8988T (cell line): ENCODE data around the gene ASB16.
A peak's percentile ranks its signal among the peaks of the same experiment; 100 is the strongest.
"Not testable (repeated sequence)": the region's sequence is repeated elsewhere in the genome, so short reads cannot be mapped to it uniquely, and the experiment has no call there.

Source experiments
- DNase-seq: peaks from one replicate; pipeline ENCODE4 v3.0.0; 2011

ASB16 gene

DNA sequence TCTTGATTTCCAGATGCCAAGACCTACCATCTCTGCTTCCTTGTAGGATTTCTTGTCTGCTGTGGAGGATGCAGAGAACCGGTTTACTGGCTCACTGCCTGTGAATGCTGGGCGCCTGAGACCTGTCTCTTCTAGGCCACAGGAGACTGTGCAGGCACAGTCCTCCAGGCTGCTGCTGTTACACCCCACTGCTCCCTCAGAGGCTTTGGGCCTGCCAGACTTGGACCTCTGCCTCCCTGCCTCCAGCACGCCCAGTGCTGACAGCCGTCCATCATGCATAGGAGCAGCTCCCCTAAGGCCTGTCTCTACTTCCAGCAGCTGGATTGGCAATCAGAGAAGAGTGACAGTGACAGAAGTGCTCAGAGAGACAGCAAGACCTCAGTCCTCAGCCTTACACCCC lies 22.7 kb upstream of the ASB16 start:
- no peak for DNase-seq

DNA sequence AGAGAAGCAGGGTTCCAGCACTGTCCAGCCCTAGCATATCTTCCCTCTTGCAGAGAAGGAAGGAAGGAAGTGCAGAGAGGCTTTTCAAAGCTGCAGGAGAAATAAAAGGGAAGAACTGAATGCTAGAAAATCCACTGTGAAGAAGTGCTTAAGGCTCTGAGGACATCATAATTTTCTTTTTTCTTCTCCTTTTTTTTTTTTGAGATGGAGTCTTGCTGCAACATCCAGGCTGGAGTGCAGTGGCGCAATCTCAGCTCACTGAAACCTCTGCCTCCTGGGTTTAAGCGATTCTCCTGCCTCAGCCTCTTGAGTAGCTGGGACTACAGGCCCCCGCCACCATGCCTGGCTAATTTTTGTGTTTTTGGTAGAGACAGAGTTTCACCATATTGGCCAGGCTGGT lies 21.4 kb upstream of the ASB16 start:
- DNase-seq, result not testable (repeated sequence)

DNA sequence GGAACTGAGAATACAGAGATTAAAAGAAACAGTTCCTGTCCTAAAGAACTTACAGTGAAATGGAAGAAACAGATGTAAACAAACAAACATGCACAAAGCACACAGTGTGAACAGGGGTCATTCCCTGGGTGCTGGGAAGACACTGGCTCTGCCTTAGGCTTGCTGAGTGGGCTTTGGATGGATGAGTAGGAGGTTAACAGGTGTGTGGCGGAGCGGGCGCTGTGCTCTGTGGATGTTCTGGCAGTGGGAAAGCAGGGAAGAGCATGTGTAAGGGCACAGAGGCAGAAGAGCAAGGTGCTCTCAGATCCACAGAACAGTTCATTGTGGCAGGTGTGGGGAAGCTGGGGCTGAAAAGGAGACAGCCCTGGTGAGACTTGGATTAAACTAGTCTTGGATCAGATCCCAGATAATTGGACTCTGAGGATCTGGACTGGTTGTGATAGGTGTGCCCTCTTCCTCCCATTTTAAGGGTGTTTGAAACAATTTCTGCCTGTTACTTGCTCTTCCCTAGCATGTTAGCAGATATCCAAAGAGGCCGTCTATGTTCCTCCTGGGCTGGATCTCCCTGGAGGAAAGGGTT lies 20.7 kb upstream of the ASB16 start:
- DNase-seq, result no peak

DNA sequence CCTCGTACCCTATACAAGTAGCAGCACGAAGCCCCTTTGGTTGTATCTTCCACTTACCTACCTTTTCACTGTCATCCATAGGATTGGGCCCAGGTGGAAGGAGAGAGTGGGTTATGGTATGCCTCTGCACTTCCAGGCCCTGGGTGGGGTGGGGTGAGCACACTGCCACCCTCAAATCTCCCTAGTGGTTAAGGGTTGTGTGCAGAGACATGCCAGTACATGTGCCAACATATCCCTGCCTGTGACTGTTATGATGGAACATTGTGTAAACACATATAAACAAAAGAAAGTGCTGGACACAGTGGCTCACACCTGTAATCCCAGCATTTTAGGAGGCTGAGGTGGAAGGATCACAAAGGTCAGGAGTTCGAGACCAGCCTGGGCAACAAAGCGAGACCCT lies 17.6 kb upstream of the ASB16 start:
- no peak for DNase-seq

DNA sequence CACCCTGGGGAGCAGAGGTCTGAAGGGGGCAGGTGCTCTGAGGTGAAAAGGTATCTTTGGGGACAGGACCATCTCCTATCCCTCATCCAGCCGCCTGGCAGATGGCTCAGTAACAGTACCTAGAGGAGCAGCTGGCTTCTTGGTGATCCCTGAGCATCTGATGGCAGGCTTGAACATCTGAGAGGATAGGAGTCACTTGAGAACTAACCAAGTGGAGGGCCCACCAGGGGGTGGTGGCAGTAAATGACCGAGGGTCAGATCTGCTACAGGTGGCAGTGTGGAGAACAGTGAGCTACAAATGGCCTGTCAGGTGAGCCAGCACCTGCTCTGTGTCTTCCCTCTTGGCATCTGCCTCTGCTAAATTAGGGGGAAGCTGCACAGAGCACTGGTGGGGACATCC lies 15.0 kb upstream of the ASB16 start:
- DNase-seq, result no peak

DNA sequence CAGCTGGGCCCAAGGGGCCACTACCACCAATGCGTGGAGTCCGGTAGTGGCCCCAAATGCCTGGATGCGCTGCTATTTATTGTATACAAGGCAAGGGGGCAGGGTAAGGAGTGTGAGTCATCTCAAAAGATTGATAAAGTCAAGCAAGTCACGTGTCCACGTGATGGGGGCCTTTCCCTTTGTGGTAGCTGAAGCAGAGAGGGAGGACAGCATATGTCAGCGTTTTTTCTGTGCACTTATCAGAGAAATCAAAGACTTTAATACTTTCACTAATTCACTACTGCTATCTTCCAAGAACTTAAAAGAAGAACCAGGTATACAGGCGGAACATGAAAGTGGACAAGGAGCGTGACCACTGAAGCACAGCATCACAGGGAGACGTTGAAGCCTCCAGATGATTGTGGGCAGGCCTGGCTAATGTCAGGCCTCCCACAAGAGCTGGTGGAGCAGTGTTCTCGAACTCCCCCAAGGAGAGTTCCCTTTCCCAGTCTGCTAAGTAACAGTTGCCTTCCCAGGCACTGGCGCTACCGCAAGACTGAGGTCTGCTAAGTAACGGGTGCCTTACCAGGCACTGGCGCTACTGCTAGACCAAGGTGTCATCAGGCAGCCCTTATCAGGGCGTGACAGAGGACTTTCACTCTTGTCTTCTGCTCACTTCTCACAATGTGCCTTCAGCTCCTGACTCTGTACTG lies 10.8 kb upstream of the ASB16 start:
- no peak for DNase-seq

DNA sequence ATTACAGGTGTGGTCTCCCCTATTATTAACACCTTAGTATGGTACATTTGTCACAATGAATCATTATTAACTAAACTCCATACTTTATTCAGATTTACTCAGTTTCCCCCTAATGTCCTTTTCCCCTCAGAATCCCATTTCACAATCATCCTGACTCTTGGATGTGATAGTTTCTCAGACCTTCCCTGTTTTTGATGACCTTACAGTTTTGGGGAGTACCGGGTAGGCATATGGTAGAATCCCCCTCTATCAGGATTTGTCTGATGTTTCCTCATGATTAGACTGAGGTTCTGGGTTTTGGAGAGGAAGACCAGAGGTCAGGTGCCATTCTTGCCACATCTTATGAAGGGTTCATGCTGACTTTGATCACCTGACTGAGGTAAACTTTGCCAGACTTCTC lies 6.0 kb upstream of the ASB16 start:
- DNase-seq, result no peak

DNA sequence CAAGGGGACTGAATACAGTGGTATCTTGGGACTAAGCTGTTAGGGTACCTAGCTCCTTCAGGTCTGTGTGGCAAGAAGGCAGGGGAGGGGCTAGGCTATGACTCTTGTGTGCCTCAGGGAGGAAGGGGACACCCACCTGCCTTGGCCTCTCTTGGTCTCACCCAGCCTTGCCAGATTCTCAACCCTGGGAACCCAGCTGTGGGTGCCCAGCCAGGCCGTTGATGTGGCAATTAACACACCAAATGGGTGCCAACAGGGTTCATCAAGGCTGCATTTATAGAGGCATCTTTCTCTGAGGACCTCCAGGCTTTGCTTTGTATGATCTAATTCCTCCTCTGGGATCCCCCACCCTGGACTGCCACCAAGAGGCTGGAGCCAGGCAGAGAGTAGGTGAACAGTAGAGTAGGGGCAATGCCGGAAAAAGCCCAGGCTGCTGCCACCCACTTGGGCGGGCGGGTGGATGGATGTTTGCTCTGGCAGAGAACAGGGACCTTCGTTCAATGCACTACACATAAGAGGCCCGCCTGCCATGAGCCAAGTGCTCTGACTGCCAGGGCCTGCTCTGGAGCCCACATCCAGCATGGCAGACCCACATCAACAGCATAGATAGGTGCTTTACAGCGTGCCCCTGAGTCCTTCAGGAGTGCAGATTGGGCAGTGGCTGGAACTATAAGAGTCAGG lies 3.2 kb upstream of the ASB16 start:
- DNase-seq, result no peak

DNA sequence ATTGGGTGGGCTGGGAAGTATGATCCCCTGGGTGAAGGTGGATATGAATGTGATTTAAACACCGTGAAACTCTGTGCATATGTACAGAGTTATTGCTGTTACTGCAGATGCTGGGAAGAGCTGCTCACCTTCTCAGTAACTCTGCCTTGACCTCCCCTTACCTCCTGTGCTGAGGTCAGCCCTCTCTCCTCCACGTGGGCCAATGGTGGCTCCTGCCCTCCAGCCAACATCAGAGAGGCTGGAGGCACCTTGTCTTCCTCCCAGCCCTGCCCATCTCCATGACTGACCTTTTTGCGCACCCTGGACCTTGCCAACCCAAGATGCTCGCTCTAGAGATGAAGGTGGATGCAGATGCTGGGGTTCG lies 387 bp upstream of the ASB16 start:
- DNase-seq, result no peak

DNA sequence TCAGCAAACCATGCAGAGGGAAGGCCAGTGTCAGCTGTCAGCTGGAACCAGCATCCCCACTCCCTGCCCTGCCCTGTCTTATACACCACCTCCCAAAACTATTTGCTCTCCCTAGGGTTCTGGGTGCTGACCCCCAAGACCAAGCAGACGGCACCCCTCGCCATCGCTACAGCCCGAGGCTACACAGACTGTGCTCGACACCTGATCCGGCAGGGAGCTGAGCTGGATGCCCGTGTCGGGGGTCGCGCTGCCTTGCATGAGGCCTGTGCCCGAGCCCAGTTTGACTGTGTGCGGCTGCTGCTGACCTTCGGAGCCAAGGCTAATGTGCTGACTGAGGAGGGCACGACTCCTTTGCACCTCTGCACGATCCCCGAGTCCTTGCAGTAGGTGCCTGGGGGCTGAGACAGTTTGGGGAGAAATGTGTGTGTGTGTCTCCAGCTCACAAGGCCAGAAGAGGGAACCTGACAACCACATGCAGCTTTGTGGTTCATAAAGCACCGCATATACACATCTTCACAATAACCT lies 1.5 kb downstream of the ASB16 start:
- no peak for DNase-seq

DNA sequence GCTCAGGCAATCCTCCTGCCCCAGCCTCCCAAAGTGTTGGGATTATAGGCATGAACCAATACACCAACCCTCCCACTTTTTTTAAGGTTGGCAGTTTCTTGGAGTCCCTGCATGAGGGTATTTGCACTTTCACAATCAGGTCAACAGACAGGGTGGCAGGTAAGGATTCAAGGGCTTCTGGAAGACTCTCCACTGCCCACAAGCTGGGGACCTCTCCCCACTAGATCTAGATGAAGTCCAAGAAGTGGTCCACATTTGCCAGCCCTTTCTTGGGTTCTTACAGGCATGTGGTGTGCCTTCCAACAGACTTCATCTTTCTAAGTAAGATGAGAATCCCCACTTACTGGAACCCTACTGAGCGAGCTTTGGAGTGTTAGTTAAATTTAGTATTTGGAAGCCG lies 3.9 kb downstream of the ASB16 start:
- DNase-seq, result no peak

DNA sequence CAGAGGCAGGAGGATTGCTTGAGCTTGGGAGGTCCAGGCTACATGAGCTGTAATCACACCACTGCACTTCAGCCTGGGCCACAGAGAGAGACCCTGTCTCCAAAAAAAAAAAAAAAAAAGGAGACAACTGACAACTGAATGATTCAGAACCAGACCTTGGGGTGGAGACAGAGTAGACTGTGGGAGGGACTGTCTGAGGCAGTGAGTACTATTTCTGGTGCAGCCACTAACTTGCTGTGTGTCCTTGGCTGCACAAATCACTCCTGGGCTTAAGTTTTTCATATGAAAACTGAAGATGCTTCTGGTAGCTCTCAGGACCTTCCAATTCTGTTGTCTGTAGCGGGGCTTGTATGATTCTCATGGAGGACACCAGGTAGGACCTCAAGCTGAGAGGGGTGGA lies 5.8 kb downstream of the ASB16 start:
- DNase-seq, result no peak

DNA sequence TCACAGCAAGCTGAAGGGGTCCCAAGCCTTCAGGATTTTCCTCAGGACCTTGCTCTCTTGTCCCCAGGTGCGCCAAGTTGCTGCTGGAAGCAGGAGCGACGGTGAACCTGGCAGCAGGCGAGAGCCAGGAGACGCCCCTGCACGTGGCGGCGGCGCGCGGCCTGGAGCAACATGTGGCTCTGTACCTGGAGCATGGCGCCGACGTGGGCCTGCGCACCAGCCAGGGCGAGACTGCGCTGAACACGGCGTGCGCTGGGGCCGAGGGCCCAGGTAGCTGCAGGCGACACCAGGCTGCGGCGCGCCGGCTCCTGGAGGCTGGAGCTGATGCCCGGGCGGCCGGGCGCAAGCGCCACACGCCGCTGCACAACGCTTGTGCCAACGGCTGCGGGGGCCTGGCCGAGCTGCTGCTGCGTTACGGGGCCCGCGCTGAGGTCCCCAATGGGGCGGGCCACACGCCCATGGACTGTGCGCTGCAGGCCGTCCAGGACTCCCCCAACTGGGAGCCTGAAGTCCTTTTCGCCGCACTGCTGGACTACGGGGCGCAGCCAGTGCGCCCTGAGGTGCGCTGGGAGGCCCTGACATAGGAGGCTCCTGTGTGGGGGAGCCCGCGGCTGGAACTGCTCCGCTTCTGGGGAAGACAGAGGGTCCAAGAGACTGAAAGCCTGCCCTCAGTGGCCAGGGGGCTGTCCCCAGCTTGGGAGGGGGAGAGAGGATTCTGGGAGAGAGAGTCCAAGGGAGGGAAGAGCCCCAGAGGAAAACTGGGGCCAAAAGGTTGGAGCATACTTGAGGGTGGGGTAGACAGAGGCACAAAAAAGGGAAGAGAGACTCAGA lies 6.4 kb downstream of the ASB16 start:
- DNase-seq, result no peak

DNA sequence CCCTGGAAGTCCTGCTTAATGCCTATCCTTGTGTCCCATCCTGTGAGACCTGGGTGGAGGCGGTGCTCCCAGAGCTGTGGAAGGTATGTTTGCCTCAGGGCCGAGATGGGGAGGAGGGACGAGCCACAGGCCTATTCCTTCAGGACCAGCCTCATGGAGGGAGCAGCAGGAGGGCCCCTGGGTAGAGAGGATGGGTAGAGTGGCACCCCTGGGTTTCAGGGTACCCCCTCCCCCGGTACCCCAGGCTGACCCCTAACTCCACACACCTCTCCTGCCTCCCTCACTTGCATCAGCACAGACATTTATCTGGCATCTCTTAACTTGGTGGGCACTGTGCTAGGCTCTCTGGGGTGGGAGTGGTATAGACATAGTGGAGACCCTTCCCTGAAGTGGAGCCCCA lies 7.1 kb downstream of the ASB16 start:
- DNase-seq, result no peak

DNA sequence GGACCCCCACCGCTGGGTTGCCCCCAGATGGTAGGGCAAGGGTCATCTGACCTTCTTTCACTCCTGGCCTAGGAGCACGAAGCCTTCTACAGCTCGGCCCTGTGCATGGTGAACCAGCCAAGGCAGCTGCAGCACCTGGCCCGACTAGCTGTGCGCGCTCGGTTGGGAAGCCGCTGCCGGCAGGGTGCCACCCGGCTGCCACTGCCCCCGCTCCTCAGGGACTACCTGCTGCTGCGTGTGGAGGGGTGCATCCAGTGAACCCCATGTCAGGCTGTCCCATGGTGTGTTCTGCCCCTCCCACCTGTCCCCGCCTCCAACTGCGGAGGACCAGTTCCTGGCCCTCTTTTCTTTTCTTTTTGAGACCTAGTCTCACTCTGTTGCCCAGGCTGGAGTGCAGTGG lies 7.6 kb downstream of the ASB16 start:
- DNase-seq, result no peak

DNA sequence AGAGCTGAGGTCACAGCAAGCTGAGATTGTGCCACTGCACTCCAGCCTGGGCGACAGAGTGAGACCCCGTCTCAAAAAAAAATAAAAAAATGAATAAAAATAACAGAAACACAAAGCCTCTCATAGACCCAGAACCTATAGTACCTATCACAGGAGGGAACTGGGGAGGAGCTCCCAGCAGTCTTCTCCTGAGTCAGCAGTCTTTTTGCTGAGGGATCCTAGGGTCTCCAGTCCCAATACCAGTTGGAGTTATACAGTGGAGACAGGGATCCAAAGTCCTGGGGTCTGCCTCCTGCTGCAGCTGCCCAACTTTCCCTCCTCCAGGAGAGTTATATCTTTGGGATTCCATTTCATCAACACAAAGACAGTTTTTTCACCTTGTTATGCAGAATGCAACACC lies 12.5 kb downstream of the ASB16 start:
- DNase-seq, result no peak

DNA sequence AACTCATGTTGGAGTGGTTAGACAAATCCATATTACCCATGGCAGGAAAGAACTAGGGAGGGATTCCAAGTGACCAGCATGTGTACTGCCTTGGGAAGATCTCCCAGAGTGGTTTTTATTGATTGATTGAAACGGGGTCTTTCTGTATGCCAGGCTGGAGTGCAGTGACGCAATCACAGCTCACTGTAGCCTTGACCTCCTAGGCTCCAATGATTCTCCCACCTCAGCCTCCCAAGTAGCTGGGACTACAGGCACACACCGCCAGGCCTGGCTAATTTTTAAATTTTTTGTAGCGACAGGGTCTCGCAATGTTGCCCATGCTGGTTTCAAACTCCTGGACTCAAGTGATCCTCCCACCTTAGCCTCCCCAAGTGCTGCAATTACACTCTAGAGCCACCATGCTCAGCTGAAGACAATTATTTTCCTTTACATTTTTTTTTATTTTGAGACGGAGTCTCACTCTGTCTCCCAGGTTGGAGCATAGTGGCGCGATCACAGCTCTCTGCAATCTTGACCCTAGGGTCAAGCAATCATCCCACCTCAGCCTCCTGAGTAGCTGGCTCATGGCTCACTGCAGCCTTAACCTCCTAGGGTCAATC lies 13.8 kb downstream of the ASB16 start:
- DNase-seq, result no peak

DNA sequence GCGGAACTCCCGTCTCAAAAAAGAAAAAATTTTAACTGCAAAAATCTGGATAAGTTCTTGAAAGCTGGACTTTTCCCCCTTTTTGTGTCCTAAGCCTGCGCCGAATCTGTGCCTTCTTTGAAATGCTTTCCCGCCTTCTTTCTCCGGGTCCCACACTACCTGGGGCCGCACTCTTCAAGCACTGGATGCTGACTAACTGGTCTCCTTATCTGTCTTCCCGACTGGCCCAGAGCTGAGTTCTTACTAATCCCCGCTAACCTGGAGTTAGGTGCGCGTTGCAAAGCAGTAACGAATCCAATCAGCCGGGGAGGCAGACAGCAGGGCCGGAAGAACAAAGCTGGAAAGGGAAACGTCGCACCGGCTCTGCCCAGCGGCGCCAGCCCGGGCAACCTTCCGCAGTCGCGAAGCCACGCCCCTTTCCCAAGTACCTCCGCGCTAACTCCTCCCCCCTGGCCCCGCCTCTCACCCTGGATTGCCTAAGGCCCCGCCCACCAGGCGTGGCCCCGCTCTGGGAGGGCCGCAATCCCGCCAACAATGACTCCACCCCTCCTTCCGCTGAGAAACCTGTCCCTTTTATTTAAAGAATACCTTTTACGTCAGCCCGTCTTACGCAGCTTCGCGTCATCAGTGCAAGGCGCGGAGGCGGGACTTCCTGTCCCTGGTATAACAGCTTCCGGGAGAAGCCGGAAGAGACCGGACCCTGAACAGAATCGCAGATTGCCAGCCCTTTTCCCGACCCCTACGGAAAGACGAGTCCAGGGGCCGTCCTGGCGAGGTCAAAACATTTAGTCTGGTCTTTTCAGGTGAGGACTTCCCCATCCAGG lies 16.0 kb downstream of the ASB16 start, which contains the start of gene TMUB2:
Gene TMUB2 (plus strand): TSS at position 666 of the 824 bp plus-strand sequence. CDS start 737 bp downstream, outside the sequence.
- DNase-seq, result peak; percentile 90

DNA sequence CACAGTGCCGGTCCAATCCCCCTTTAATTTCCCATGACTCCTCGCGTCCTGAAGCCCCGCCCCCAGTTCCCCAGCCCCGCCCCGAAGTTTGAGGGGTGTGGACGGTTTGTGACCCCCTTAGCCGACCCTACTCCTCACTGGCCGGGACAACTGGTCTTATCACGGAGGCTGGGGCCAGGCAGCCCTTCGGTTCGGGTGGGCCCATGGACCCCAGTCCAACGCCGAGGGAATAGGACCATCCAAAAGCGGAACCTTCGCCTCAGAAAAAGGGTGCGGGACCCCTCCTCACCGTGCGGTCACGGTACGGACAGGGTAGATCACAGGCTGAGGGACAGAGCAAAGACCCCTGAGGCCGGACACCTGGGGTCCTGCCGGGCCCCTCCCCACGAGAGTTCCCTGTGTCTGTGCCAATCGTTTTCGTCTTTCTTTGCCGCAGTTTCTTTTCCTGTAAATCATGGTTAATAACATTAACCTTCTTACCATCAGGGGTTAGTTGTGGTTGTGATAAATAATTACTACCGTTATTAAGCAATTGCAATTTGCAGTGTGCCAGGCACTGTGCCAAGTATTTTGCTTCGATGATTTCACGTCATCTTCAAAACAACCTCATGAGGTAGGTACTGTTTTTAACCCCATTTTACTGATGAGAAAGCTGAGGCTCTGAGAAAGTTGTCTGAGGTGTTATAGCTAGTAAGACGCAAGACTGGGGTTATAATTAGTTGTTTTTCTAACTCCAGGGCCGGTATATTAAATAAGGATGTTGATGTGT lies 16.8 kb downstream of the ASB16 start:
- DNase-seq, result no peak

DNA sequence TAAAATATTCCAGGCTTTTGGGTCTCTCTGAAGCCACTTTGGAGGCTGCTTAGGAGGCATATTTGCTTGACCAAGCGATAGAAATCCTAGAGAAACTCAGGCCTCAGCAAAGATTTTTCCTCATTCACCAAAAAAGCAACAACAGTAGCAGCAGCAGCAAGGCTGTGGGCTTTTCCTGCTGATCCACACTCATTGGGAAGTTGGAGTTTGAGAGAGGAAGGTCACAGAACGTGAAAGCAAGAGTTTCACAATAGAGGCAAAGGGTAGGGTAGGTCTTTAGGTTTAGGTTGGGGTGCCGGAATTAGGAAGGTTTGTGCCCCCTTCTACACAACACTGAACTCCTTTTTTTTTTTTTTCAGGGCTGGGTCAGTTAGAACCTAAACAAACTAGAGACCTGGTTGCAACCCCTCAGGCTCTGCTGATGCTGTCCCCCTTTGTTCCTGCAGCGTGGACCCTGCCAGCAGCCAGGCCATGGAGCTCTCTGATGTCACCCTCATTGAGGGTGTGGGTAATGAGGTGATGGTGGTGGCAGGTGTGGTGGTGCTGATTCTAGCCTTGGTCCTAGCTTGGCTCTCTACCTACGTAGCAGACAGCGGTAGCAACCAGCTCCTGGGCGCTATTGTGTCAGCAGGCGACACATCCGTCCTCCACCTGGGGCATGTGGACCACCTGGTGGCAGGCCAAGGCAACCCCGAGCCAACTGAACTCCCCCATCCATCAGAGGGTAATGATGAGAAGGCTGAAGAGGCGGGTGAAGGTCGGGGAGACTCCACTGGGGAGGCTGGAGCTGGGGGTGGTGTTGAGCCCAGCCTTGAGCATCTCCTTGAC lies 18.3 kb downstream of the ASB16 start:
- no peak for DNase-seq
